Measurements from ENCODE around the gene PINLYP. TPM values are rescaled to one million over a fixed set of nuclear protein-coding genes. Genes with fewer than 3 reads are reported as not detected.
"Not testable (repeated sequence)": the region's sequence is repeated elsewhere in the genome, so short reads cannot be mapped to it uniquely, and the experiment has no call there.

Gene PINLYP
- total RNA-seq, 1 donor from 2014 or later: 0.46 TPM

DNA sequence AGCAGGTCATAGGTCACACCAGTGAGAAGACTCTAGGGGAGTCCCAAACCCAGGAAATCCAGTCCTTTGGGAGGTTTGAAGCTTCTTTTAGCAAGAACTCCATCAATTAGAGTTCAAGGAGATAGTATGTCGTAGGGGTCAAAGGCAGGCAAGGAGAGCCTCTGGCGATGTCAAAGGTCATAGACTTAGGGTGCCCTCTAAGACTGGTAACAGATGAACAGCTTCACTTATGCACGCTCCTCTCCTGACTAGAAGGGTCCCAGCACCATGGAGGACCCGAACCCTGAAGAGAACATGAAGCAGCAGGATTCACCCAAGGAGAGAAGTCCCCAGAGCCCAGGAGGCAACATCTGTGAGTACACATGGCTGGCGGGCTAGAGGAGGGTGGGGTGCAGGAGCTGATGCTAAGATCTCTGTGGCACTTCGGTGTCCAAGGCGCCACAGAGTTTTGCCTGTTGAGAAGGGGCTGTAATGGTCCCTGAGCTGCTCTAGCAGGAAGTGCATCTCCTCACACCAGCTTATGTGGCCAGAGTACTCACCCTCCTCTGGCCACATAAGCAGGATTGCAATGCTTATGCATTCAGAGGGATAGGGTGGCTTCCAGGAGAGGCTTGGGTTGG is 21.4 kb downstream of the PINLYP start:
- ATAC-seq (ENCODE audit: poor library complexity) (no peak), DNase-seq (no peak)
- intact Hi-C loops (cut with DNase I): no loop called here

DNA sequence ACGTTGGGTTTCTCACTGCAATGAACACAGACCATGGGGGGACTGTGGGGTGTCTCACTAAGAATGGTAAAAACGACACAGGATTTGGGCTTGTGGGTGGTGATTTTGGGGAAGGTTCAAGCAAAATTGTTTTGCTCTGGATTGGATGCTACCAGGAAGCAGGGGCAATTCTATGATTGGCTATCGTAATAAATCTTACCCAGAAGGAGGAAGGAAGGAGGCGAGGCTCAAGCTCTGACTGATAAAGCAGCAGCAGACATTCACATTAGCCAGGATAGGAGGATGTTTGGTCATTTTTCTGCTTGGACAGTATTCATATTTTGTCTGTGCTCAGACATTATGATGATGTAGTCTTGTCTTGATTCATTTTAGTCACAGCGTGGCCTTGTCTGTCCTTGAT is 22.3 kb downstream of the PINLYP start:
- intact Hi-C loops (cut with DNase I): no loop called here
- DNase-seq: no peak
- ATAC-seq (ENCODE audit: poor library complexity): no peak

DNA sequence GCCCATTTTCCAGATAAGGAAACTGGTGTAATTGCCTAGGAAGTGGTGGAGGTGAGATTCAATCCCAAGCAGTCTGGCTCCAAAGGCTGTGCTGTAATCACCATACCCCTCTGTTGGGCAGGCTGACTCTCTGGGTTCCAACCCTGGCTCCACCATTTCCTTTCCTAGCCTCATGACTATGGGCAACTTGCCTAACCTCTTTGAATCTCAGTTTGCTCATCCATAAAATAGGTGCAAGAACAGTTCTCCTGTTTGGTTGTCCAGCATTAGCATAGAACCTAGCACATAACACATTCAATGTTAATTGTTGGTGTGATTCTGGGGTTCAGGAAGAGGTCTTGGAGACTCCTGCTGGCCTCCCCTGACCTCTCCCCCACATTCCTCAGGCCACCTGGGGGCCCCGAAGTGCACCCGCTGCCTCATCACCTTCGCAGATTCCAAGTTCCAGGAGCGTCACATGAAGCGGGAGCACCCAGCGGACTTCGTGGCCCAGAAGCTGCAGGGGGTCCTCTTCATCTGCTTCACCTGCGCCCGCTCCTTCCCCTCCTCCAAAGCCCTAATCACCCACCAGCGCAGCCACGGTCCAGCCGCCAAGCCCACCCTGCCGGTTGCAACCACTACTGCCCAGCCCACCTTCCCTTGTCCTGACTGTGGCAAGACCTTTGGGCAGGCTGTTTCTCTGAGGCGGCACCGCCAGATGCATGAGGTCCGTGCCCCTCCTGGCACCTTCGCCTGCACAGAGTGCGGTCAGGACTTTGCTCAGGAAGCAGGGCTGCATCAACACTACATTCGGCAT is 23.0 kb downstream of the PINLYP start:
- intact Hi-C loops (cut with DNase I): no loop called here
- ATAC-seq (ENCODE audit: poor library complexity) (no peak), DNase-seq (no peak)

DNA sequence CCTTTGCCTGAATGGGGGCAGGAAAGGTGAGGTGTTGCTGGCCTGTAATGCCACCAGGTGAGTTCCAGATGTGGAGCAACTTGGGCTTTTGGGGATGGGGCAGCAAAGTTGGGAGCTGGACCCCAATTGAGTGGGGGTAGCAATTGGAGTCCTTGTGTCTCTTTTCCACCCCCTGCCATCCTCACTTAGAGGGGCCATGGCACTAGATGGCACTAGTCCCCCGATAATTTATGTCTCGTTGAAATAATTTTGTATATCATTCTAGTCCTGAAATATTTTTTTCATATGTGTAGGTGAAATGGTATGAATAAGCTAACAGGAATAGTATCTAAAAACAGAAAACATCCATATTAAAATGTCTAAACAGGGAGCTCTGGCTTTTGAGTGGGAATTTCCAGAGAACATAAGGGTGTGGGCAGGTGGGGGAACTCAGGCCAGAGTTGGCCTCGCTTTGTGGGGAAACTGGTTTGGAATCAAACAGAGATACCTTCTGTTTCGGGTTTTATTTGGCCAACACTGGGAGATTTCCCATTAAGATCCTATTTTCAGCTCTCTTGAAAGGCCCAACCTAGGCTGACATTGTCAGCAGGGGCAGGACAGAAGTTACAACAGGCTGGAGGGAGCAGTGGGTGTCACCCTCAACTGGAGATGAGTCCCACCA is 24.2 kb downstream of the PINLYP start:
- ATAC-seq (ENCODE audit: poor library complexity): no peak
- intact Hi-C loops (cut with DNase I): no loop called here

DNA sequence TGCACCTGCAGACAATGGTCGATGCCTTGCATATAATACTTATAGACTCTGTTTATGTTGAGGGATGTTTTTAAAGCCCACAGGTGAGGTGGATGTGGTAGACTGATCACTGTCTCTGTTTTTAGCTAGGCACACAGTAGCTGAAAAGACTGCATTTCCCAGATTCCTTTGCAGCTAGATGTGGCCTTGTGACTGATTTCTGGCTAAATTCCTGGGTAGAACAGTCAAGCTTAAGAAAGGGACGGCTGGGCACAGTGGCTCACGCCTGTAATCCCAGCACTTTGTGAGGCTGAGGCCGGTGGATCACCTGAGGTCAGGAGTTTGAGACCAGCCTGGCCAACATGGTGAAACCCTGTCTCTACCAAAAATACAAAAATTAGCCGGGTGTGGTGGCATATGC is 24.7 kb downstream of the PINLYP start:
- intact Hi-C loops (cut with DNase I); DNase-seq; ATAC-seq (ENCODE audit: poor library complexity): not testable (repeated sequence)

More for the DNA sequence above, 24.2 kb downstream of the PINLYP start:
- DNase-seq: no peak

DNA sequence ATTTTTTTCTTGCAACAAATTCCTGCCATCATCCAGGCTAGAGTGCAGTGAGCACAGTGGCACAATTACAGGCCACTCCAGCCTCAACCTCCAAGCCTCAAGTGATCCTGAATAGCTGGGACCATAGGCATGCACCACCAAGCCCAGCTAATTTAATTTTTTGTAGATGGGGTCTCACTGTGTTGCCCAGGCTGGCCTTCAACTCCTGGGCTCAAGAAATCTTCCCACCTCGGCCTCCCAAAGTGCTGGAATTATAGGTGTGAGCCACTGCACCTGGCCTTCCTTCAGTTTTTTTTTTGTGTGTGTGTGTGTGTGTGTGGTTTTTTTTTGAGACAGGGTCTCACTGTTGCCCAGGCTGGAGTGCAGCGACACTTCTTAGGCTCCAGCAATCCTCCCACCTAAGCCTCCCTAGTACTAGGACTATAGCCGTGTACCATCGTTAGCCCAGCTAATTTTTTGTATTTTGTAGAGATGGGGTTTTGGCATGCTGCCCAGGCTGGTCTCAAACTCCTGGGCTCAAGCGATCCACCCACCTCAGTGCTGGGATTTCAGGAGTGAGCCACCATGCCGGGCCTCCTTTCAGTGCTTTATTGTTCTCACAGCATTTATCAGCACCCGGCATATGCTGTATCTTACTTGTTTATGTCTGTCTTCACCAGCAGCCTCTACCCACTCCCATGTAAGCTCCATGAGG is 30.4 kb downstream of the PINLYP start:
- DNase-seq (no peak), ATAC-seq (ENCODE audit: poor library complexity) (no peak)
- intact Hi-C loops (cut with DNase I): no loop called here

DNA sequence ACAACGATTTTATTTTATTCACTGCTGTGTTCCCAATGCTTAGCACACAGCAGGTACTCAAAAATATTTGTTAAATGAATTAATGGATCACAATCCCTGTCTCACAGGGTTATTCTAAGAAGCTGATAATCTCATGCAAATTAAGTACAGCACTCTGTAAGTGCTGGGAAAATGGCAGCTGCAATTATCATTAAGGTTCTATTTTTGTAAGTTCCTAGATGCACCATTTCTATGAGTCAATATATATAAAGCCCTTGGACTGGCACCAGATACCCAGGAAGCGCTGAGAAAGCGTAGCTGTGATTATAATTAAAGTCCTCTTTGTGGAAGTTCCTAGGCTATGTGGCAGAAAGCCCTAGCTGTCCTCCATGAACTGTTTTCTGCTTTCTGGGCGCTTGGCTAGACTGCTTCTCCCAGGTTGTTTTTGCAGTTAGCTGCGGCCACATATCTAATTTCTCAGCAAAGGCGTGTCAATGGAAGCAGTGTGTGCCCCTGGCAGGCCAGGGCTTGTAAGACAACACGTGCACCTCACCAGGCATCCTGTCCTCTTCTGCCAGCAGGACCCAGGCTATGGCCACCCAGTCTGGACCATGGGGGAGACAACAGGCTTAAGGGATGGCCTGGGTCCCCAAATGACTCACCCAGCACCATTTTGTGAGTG is 31.1 kb downstream of the PINLYP start:
- DNase-seq (no peak), ATAC-seq (ENCODE audit: poor library complexity) (no peak)
- intact Hi-C loops (cut with DNase I): no loop called here

DNA sequence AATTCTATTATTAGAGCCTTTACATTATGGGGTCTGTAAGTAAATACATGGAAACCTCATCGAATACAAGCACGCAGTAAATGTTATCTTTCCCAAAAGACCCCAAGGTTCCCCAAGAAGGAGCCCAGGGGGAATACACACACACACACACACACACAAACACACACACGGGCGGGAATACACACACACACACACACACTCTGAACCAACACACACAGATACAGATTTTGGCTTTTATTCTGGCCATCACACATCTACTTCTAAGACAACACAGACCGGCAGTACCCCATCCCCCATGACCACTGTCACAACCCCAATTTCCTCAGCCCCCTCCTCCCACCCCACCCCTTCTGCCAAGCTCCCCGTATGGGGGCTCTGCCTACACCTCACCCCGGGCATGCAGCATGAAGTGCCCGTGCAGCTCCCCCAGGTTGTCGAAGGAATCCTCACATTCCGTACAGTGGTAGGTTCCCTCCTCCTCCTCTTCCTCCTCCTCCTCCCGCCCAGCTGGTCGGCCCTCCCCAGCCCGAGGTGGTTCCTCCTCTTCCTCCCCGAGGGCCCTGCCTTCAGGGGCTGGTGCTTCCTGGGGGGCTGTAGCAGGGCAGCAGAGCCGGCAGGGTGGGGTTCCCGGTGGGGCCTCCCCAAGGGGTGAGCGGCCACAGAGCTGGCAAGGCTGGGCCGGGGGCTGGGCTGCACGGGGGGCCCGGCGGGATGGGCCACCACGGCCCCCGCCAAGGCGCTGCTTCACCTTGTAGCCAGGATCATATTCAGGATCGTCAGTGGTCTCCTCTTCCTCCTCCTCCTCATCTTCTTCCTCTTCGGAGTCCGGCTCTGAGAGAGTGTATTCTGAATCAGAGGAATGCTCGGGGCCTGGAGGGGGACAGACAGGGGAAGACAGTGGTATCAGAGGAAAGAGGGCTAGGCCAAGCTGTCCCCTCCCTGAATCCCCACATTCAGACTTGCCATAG is 31.9 kb downstream of the PINLYP start:
- ATAC-seq (ENCODE audit: poor library complexity) (peak; percentile 12), DNase-seq (no peak)
- intact Hi-C loops (cut with DNase I): no loop called here

DNA sequence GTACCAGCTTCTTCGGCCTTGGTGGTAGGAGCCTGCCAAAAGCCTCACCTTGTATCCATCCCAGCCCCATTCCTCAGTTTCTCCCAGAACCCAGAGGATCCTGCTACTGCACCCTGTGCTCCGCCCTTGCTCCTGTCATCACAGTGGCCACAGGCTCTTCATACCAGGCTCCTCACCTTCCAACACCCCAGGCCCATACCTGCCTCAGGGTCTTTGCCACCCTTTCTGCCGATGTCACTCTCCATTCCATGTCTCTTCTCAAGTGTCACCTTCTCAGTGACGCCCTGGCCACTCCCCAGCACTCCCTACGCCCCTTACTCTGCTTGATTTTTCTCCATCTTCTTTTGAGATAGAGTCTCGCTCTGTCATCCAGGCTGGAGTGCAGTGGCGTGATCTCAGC is 34.3 kb downstream of the PINLYP start:
- DNase-seq (no peak), ATAC-seq (ENCODE audit: poor library complexity) (no peak)
- intact Hi-C loops (cut with DNase I): no loop called here

DNA sequence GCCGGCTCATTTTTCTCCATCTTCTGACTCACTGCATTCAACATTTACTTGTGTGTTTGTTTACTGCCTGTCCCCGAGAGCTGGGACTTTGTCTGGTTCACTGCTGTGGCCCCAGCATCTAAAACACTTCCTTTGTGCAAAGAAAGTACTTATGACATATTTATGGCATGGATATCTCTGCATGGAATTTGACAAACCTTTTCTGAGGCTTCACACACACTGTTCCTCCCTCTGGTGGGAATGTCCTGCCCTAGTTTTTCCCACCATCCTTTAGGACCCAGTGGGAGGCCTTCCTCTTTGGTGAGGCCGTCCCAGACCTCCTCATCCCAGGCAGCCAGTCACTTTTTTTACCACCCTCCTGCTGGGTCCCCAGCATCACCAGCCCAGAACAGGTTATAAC is 34.9 kb downstream of the PINLYP start:
- DNase-seq (no peak), ATAC-seq (ENCODE audit: poor library complexity) (no peak)
- intact Hi-C loops (cut with DNase I): no loop called here

DNA sequence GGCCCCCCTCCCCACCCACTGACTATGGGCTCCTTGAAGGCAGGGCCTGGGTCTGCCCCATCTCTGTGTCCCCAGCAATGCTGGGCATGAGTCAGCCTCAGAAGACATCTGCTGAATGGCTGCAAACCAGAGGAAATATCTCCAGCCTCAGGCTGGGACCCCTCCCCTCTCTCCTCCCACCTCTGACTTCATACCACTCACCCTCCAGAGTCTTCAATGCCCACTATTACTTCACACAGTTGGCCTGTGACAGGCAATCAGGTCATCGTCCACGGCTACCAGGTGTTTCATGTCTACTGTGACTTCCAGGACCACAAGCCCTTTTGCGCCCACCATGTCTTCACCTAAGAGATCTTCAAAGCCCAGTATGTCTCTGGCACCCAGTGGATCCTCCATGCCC is 36.2 kb downstream of the PINLYP start, which contains the start of gene SRRM5:
Gene SRRM5, plus strand, starts transcription at position 301 of the 400 bp plus-strand sequence. Its CDS starts 34 bp downstream, at position 335.
- no peak for ATAC-seq (ENCODE audit: poor library complexity)
- no peak for DNase-seq
- intact Hi-C loops (cut with DNase I): no loop called here

DNA sequence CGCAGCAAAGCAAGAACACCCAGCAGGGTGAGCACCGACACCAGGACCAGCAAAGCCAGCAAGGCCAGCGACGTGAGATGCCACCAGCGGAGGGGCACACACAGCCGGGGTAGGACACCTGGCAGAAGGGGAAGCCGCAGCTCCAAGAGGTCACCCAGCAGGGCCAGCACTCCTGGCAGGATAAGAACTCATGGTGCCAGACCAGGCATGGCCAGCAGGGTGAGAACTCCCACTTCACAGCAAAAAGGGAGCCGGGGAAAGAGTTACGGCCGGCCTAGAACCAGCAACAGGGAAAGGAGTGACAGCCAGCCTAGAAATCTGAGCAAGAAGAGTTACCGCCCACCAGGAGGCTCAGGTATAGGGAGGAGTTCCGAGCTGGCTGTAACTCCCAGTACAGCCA is 36.8 kb downstream of the PINLYP start:
- no peak for ATAC-seq (ENCODE audit: poor library complexity)
- no peak for DNase-seq
- intact Hi-C loops (cut with DNase I): no loop called here

DNA sequence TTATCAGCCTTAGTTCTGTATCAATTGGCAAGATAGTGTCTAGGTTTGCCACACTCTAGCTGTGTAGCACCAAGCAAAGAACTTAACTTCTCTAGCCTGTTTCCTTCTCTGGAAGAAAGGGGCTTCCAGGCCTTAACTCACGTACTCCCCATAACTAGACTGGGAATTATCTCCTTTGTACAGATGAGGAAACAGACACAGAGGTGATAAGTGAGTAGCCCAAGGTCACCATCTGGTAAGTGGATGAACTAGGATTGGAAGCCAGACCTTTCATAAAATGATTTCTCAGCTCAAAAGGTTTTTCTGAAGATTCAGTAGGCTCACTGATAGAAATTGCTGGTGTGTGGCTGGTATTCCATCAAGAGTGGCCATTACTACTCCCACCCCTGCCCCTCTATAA is 40.7 kb downstream of the PINLYP start:
- no peak for ATAC-seq (ENCODE audit: poor library complexity)
- DNase-seq: no peak

DNA sequence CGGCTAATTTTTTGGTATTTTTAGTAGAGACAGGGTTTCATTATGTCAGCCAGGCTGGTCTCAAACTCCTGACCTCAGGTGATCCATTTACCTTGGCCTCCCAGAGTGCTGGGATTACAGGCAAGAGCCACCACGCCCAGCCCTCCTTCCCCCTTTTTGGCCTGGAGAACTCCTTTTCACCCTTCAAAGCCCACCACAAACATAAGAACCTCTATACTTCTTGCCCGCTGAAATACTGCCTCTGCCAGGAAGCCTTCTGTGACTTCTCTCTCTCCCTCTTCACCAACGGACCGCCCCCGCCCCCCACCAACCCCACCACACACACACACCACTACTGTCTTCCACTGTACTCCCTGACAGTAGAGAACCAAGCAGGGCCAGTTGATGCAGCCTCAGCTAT is 41.4 kb downstream of the PINLYP start:
- ATAC-seq (ENCODE audit: poor library complexity): no peak
- DNase-seq: no peak
- intact Hi-C loops (cut with DNase I): no loop called here

More for the DNA sequence above, 40.7 kb downstream of the PINLYP start:
- intact Hi-C loops (cut with DNase I): no loop called here

DNA sequence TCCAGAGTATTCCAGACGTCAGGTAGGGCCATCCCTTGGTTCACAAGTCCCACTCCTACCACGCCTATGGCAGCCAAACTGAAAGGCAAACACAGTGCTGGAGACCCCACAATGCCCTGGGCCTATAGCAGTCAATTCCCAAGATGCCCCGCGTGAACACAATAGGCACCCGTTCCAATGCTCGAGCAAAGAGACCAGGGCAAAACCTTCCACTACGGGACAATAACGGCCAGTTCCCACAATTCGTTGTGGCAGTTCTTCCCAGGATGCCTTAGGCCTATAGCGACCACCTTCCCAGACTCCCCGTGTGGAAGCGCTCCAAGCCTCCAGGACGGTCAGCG is 43.3 kb downstream of the PINLYP start:
- ATAC-seq (ENCODE audit: poor library complexity): peak; percentile 37
- no peak for DNase-seq
- intact Hi-C loops (cut with DNase I): no loop called here

DNA sequence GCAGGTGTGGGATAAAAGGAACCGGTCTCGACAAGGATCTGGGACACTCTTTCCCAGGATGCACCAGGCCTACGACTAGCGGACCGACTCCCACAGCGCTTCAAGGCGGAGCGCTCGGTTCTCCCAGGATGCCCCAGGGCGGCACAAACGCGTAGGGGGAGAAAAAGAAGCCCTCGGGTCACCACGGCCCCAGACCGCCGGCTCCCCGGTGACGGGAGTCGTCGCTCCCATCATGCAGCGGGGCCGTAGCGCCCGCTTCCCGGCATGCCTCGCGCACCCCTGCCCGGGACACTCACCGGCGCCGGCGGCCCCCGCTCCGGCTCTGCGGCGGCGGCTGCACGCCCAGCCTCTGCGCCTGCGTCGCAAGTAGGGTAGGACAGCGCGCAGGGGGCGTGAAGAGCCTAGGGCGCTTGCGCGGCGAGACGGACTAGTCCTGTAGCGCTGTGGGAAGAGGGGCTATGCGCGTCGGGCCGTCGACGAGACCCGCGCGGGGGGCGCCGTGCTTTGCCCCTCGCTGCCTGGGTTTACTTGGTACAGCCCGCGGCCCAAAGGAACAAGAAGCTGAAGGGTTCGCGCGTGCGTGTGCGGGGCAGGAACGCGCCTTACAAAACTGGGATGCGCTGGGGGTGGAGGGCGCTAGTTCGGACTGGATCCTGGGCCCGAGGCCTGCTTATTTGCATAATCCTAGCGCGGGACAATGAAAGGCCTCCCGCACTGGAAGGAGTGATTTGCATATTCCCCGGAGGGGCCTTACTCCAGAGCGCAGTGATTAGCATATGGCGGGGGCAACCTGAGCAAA is 43.9 kb downstream of the PINLYP start, which contains the start of gene ZNF428:
Gene ZNF428, minus strand, starts transcription at position 368 of the 799 bp plus-strand sequence. CDS start 5,325 bp downstream, outside the sequence.
- DNase-seq (peak; percentile 93), ATAC-seq (ENCODE audit: poor library complexity) (peak; percentile 97)
- intact Hi-C loops (cut with DNase I): no loop called here

Measured in Right ventricle myocardium superior (tissue), 1 donor.